ENCODE measurements around the gene MUC6.

MUC6 gene, protein sequence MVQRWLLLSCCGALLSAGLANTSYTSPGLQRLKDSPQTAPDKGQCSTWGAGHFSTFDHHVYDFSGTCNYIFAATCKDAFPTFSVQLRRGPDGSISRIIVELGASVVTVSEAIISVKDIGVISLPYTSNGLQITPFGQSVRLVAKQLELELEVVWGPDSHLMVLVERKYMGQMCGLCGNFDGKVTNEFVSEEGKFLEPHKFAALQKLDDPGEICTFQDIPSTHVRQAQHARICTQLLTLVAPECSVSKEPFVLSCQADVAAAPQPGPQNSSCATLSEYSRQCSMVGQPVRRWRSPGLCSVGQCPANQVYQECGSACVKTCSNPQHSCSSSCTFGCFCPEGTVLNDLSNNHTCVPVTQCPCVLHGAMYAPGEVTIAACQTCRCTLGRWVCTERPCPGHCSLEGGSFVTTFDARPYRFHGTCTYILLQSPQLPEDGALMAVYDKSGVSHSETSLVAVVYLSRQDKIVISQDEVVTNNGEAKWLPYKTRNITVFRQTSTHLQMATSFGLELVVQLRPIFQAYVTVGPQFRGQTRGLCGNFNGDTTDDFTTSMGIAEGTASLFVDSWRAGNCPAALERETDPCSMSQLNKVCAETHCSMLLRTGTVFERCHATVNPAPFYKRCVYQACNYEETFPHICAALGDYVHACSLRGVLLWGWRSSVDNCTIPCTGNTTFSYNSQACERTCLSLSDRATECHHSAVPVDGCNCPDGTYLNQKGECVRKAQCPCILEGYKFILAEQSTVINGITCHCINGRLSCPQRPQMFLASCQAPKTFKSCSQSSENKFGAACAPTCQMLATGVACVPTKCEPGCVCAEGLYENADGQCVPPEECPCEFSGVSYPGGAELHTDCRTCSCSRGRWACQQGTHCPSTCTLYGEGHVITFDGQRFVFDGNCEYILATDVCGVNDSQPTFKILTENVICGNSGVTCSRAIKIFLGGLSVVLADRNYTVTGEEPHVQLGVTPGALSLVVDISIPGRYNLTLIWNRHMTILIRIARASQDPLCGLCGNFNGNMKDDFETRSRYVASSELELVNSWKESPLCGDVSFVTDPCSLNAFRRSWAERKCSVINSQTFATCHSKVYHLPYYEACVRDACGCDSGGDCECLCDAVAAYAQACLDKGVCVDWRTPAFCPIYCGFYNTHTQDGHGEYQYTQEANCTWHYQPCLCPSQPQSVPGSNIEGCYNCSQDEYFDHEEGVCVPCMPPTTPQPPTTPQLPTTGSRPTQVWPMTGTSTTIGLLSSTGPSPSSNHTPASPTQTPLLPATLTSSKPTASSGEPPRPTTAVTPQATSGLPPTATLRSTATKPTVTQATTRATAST (N-terminal part only)

GRCh38 chr11:1036303-1036923 lies at the start of gene MUC6:
TSS of gene MUC6 (minus strand) at chr11:1036718. CDS start at chr11:1036655, 63 bp downstream.
- DNase-seq (ENCODE audit: low read depth in 2 of 2): no peak

GRCh38 chr11:1085440-1086170 lies 49.1 kb upstream of the MUC6 start:
- DNase-seq (ENCODE audit: low read depth in 2 of 2): no peak

DNA sequence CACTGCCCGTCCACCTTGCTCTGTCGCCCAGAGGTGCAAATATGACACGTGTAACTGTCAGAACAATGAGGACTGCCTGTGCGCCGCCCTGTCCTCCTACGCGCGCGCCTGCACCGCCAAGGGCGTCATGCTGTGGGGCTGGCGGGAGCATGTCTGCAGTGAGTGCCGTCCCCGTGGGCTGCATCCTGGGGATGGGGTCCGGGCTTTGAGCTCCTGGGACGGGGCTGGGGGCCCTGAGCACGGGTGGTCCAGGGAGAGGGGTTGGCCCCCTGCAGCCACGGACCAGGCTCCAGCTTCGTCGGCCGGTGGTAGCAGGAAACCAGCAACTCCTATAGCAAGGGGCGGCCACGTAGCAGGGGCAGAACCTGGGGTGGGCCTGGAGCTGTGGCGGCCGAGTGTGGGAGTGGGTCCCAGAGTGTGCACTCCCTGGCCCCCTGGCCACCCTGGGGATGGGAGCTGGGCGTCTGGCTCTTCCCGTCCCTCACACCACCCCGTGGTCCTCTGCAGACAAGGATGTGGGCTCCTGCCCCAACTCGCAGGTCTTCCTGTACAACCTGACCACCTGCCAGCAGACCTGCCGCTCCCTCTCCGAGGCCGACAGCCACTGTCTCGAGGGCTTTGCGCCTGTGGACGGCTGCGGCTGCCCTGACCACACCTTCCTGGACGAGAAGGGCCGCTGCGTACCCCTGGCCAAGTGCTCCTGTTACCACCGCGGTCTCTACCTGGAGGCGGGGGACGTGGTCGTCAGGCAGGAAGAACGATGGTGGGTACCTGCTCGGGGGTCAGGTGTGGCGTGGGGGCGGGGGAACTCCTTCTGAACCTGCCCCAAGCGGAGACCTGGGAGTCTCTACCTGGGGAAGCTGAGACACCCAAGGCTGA lies 48.3 kb upstream of the MUC6 start:
- DNase-seq (ENCODE audit: low read depth in 2 of 2): no peak

DNA sequence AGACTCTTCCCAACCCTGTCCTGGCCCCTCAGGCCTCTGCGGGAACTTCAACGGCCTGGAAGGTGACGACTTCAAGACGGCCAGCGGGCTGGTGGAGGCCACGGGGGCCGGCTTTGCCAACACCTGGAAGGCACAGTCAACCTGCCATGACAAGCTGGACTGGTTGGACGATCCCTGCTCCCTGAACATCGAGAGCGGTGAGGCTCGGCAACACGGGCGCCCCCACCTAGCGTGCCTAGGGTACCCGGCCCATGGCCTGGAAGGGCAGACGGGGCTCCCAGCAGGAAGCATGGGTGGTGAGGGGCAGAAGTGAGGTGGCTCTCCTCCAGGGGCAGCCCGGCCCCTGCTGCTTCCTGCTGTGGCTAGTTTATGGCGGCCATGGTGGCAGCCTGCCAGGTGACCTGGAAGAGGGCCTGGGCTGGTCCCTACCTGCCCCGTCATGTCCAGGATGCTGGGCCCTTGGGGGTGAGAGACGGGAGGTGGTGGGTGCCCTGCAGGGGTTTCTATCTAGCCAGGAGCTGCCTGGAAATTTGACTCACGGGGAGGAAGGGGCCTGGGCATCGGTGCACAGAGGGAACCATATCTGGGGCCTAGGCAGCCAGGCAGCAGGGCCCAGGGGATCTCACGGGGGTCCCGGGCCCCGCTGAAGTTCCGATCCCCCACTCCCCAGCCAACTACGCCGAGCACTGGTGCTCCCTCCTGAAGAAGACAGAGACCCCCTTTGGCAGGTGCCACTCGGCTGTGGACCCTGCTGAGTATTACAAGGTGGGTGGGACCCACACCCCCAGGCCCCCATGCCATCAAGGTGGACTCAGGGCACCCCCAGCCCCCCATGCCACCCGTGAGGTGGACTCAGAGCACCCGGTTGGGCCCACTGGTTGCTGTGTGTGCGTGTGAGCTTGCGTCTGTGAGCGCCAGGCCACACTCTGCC lies 47.4 kb upstream of the MUC6 start:
- DNase-seq (ENCODE audit: low read depth in 2 of 2): no peak

DNA sequence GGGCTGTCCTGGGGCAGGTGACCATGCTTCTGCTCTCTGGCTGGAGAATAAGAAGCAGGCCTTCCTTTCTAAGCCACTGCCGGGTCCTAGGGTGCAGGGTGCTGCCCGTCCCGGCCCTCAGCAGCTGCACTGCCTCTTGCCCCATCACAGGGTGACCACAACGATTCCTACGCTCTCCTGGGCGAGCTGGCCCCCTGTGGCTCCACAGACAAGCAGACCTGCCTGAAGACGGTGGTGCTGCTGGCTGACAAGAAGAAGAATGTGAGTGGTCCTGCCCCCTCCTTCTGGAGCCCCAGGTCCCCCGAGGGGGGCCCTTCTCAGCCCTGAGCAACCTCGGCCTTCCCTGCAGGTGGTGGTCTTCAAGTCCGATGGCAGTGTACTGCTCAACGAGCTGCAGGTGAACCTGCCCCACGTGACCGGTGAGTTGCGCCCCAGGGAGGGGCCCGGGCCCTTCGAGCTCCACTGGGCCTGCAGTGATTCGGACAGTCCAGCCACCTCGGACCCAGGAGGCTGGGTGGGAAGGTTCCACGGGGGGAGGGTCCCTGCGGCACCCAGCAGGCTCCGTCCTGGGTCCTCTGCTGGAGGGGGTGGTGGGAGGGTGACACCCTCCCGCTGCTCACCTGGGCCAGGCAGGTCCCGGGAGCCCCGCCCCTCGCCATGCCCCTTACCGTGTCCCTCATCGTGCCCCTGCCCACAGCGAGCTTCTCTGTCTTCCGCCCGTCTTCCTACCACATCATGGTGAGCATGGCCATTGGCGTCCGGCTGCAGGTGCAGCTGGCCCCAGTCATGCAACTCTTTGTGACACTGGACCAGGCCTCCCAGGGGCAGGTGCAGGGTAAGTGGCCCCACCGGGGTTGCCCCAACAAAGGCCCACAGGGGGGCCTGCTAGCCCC lies 46.5 kb upstream of the MUC6 start:
- DNase-seq (ENCODE audit: low read depth in 2 of 2): no peak

GRCh38 chr11:1082346-1082727 lies 45.8 kb upstream of the MUC6 start:
- DNase-seq (ENCODE audit: low read depth in 2 of 2): no peak

- no peak for DNase-seq (ENCODE audit: low read depth in 2 of 2)
These were observed 45.2 kb upstream of the MUC6 start for GRCh38 chr11:1081601-1082311.

GRCh38 chr11:1078191-1078601 lies 41.7 kb upstream of the MUC6 start:
- DNase-seq (ENCODE audit: low read depth in 2 of 2): no peak

- DNase-seq (ENCODE audit: low read depth in 2 of 2): no peak
These were observed 41.0 kb upstream of the MUC6 start for GRCh38 chr11:1077417-1078119.

GRCh38 chr11:1077033-1077416 lies 40.5 kb upstream of the MUC6 start:
- DNase-seq (ENCODE audit: low read depth in 2 of 2): no peak

GRCh38 chr11:1076061-1076665 lies 39.6 kb upstream of the MUC6 start:
- DNase-seq (ENCODE audit: low read depth in 2 of 2): no peak

GRCh38 chr11:1075341-1075911 lies 38.9 kb upstream of the MUC6 start:
- DNase-seq (ENCODE audit: low read depth in 2 of 2): no peak

GRCh38 chr11:1074244-1075221 lies 38.0 kb upstream of the MUC6 start, which contains the start of gene MUC2:
TSS of gene MUC2 (plus strand) at chr11:1074874.
- no peak for DNase-seq (ENCODE audit: low read depth in 2 of 2)

DNA sequence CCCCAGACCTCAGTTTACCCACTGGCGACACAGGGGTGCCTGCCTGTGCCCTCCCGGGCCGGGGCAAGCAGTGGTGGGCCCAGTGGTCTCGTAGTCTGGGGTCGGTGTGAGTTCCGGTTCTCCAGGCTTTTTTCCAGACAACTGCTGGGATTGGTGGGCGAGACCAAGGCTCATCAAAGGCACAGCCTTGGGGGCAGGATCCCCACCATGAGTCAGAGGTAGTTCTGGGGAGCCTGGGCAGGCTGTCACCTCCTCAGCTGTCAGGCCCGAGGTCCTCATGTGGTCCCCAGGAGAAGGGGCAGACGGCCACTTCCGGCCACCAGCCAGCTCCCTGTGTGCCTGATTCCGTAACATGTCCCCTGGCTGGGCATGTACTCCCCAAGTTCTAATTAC lies 37.3 kb upstream of the MUC6 start:
- DNase-seq (ENCODE audit: low read depth in 2 of 2): no peak

Measured in stimulated activated CD4-positive, alpha-beta T cell treated with anti-CD3 and anti-CD28 coated beads, Interleukin-1b, Interleukin-23, amount 100 ng/mL, for 4 hours (primary cell).